Pancreas (tissue), 10 donors: ENCODE data around the gene IL1A. TPM values are rescaled to one million over a fixed set of nuclear protein-coding genes. Genes with fewer than 3 reads are reported as not detected.

Experiments used
- ATAC-seq, 4 donors: fragments of 200-7000 bp; cut with Tn5 transposase; one replicate each; pipeline versions ENCODE4 v1.8.0 to v1.9.1; 2020; ENCODE audit warnings: mild to moderate bottlenecking in 4 of 4, moderate library complexity in 4 of 4
- DNase-seq, 6 donors: peaks; one replicate each; pipeline ENCODE4 v3.0.0-alpha.2; 2020
- FAIRE-seq: peaks from 2 replicates; lab custom pipeline; 2012; peaks lifted over from hg19 to GRCh38; lab: Jason Lieb, UNC
- H3K27ac ChIP-seq, 4 donors: fragments of 200-600 bp; sonication (generic); 1 replicate in 3 of 4; 2 replicates in 1 of 4; pipeline versions ENCODE4 v1.5.0 to v1.8.0; 2020
- H3K27me3 ChIP-seq, 4 donors: fragments of 200-600 bp; one replicate each; pipeline ENCODE4 v1.8.0; 2021
- H3K36me3 ChIP-seq, 3 donors: fragments of 200-600 bp; sonication (generic) in 1 of 3; one replicate each; pipeline versions ENCODE4 v1.5.0 to v1.8.0; 2020 to 2021
- H3K4me1 ChIP-seq, 3 donors: fragments of 200-600 bp; one replicate each; pipeline ENCODE4 v1.8.0; 2021
- H3K4me3 ChIP-seq, 4 donors: fragments of 200-600 bp; sonication (generic) in 2 of 4; one replicate each; pipeline versions ENCODE4 v1.5.0 to v1.8.0; 2020 to 2021
- H3K9me3 ChIP-seq, 4 donors: fragments of 200-600 bp; one replicate each; pipeline ENCODE4 v1.8.0; 2021
- CTCF ChIP-seq, 4 donors: fragments of 200-600 bp; sonication (generic) in 3 of 4; IDR thresholded peaks; one replicate each; pipeline versions ENCODE4 v1.5.0 to v1.8.0; 2021; ENCODE audit warnings: antibody characterized with exemption in 4 of 4
- WGBS, 2 donors: extraction: QIAGEN DNeasy Blood & Tissue Kit; methylation state at CpG; one replicate each; pipeline ENCODE4 v1.1.7; 2013; 5-methylcytosine and 5-hydroxymethylcytosine counted together
- intact Hi-C, 3 donors: fragments of 100-400 bp; cut with DNase I; formaldehyde crosslinking; loops; one replicate each; pipeline versions ENCODE4 v1.11.1 to v1.14.2; 2022
- polyA plus RNA-seq, 2 donors: library from polyadenylated mRNA; stranded (reverse); fragments of 200-250 nt; gene quantifications; one replicate each; pipeline ENCODE4 v1.2.3, GENCODE V29; 2013
- total RNA-seq, 6 donors: library from RNA; stranded (reverse); fragmentation: NEBNext Ultra II Directional in 4 of 6; extraction: Animal tissue kit (Norgen Biotek cat#: 25700) in 4 of 6; gene quantifications; one replicate each; pipeline versions ENCODE4 v1.2.1 to v1.2.4, GENCODE V29; 2021 to 2023
- donor health status: healthy with polysubstance abuse.
- donor health status: DM: no; HTN: no; CAD: no; lungs with moderate emphysema.
- donor health status: DM: no; HTN: no; CAD: no.
- donor health status: control.
- donor health status: control.
- donor health status: Bipolar disorder and iron deficiency.
- donor health status: DM: yes; HTN: yes; CAD: no.
- donor health status: DM: no; HTN: no; CAD: no.
- donor health status: DM: no; HTN: no; CAD: no.
- donor health status: DM: yes; HTN: yes; CAD: no.

IL1A gene
- total and polyA plus RNA-seq, 8 donors = 0.05 to 0.18 (median 0.09) TPM; not detected in 4

- TF ChIP-seq CTCF (IDR thresholded peaks at IDR 0.05) = no peak
- no peaks in the 10 kb centered on the region for H3K27me3 ChIP-seq
- H3K36me3 ChIP-seq = no peaks in the 10 kb centered on the region
- H3K27ac ChIP-seq = no peak overlapping the region
- ATAC-seq = no peak
- no peak for DNase-seq
- FAIRE-seq = no peak
- peaks cover 0 to 4% (median 0%) of the 10 kb centered on the region in 3 donors for H3K4me1 ChIP-seq
- intact Hi-C loops = loop anchor here in 1 of 3 donors (10.0 kb wide), 1 partner anchor 179 kb away; no protein-coding TSS in a partner anchor
- H3K9me3 ChIP-seq = no peaks in the 10 kb centered on the region
- H3K4me3 ChIP-seq = no peak overlapping the region
- 79 to 85% methylated on average over 4 of the region's 4 CpGs for WGBS, 2 donors
Observed at GRCh38 chr2:112755444-112755843, 28.8 kb downstream of the IL1A start.

GRCh38 chr2:112754564-112754963 is 29.7 kb downstream of the IL1A start:
- Histone ChIP-seq H3K4me1 (peaks cover 0 to 4% (median 0%) of the 10 kb centered on the region in 3 donors), H3K27ac (no peak overlapping the region), H3K4me3 (no peak overlapping the region), H3K36me3 (no peaks in the 10 kb centered on the region), H3K27me3 (no peaks in the 10 kb centered on the region), H3K9me3 (no peaks in the 10 kb centered on the region)
- 98 to 100% methylated on average over 1 of the region's 1 CpG for WGBS, 2 donors
- FAIRE-seq (no peak), DNase-seq (no peak), ATAC-seq (peak in 1 of 4 donors; percentile 29)
- intact Hi-C loops = loop anchor here in 1 of 3 donors (5.0 to 10.0 kb wide), 2 partner anchors 133 to 180 kb away; no protein-coding TSS in a partner anchor
- TF ChIP-seq CTCF (IDR thresholded peaks at IDR 0.05) = no peak

GRCh38 chr2:112752667-112753066 is 31.6 kb downstream of the IL1A start:
- Histone ChIP-seq H3K27me3 (no peaks in the 10 kb centered on the region), H3K27ac (no peak overlapping the region), H3K9me3 (no peaks in the 10 kb centered on the region), H3K36me3 (no peaks in the 10 kb centered on the region), H3K4me3 (no peak overlapping the region), H3K4me1 (peaks cover 0 to 4% (median 0%) of the 10 kb centered on the region in 3 donors)
- ATAC-seq (no peak), FAIRE-seq (no peak), DNase-seq (no peak)
- intact Hi-C loops = loop anchor here in 1 of 3 donors (5.0 to 10.0 kb wide), 2 partner anchors 135 to 182 kb away; no protein-coding TSS in a partner anchor
- 89 to 92% methylated on average over 4 of the region's 4 CpGs for WGBS, 2 donors
- no peak for TF ChIP-seq CTCF (IDR thresholded peaks at IDR 0.05)

GRCh38 chr2:112751451-112752197 is 32.7 kb downstream of the IL1A start:
- Histone ChIP-seq H3K27ac (no peak overlapping the region), H3K9me3 (no peaks in the 10 kb centered on the region), H3K4me1 (peaks cover 0 to 4% (median 0%) of the 10 kb centered on the region in 3 donors), H3K27me3 (no peaks in the 10 kb centered on the region), H3K4me3 (no peak overlapping the region), H3K36me3 (no peaks in the 10 kb centered on the region)
- FAIRE-seq (no peak), DNase-seq (no peak), ATAC-seq (peak in 1 of 4 donors; percentile 36)
- intact Hi-C loops = loop anchor here in 1 of 3 donors (5.0 to 10.0 kb wide), 2 partner anchors 136 to 183 kb away; no protein-coding TSS in a partner anchor
- no peak for TF ChIP-seq CTCF (IDR thresholded peaks at IDR 0.05)

- no peak for ATAC-seq
- H3K4me3 ChIP-seq = no peak overlapping the region
- H3K27ac ChIP-seq = no peak overlapping the region
- no peak for FAIRE-seq
- no peak for TF ChIP-seq CTCF (IDR thresholded peaks at IDR 0.05)
- DNase-seq = no peak
- H3K9me3 ChIP-seq = no peaks in the 10 kb centered on the region
- H3K36me3 ChIP-seq = no peaks in the 10 kb centered on the region
- intact Hi-C loops = loop anchor here in 1 of 3 donors (5.0 to 10.0 kb wide), 2 partner anchors 137 to 184 kb away; no protein-coding TSS in a partner anchor
- no peaks in the 10 kb centered on the region for H3K27me3 ChIP-seq
- peaks cover 0 to 4% (median 0%) of the 10 kb centered on the region in 3 donors for H3K4me1 ChIP-seq
Observed at GRCh38 chr2:112750560-112750843, 33.8 kb downstream of the IL1A start.
